Activated CD8-positive, alpha-beta memory T cell treated with anti-CD3 and anti-CD28 coated beads, Interleukin-2, amount 50 U/mL, for 48 hours (primary cell): Measurements from ENCODE around the gene STX18.

Experiments
- DNase-seq: peaks from one replicate; pipeline ENCODE4 v3.0.0-alpha.2; 2020

The STX18 gene

DNA sequence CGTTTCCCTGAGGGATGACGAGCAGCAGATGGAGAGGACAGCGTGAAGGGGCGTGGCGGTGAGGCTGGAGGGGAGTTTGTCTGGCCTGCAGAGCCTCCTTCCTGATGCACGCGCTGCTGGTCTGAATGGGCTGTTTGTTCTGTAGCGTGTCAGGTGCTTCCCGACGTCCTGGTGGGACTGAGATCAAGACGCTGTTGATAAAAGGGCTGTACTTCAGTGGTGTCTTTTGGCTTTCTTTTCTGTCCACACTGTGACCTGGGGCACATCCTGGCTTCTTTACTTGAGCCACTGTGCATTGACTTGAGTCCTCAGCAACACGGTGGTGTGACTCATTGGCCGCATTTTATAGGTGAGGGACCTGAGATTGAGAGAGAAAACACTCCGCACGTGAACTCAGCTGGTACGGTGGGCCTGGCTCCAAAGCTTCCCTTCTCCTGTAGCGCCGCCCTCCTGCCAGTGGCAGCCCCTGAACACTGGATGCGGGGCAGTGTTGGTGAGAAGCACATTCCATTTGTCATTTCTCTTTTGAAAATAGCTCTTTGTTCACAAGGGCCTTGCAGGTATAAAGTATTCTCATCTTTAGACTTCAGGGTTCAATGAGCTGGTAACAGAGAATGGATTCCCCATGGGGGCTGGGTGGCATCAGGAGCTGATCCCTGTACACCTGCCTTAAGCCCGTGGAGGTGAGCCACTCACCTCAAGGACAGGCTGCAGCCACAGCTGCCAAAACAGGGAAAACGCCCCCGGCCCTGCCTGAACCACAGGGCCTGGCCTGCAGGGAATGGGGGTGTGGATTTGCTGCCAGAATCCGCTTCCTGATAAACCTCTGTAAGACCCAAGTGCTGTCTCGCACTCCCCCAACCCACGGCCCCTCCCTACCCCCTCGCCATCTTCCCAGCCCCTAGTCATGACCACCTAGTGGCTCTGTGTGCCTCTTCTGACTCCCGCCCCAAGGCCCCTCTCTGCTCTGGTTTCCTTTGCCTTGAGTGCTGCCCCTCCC, 125.7 kb downstream of the STX18 start:
- no peak for DNase-seq

DNA sequence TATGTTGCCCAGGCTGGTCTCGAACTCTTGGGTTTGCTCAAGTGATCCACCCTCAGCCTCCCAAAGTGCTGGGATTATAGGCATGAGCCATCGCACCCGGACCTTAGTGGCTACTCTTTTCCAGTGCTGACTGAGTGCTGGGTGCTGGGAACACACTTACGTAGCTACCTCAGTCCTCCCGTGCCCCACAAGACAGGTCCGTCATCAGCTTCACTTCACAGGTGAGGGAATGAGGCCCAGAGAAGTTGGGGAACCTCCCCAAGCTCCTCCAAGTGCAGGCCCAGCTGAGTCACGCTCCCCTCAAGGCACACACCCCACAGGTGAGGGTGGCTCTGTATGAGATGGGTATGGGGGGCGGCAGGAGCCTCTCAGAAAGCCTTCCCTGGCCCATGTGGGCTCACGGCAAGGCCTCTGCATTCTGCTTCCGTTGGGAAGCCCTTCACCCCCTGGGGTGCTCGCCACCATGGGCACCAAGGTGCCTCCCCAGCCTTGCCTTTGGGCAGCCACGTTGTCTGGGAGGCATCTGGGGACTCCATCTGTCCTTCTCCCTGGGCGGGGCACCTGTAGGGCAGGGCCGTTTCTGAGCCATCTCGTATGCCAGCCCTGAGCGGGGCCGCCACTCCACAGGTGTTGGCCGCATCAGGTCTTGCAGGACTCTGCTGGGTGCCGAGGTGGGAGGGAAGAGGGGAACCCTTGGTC, 126.6 kb downstream of the STX18 start:
- no peak for DNase-seq

GRCh38 chr4:4413806-4414205, 128.0 kb downstream of the STX18 start:
- no peak for DNase-seq

DNA sequence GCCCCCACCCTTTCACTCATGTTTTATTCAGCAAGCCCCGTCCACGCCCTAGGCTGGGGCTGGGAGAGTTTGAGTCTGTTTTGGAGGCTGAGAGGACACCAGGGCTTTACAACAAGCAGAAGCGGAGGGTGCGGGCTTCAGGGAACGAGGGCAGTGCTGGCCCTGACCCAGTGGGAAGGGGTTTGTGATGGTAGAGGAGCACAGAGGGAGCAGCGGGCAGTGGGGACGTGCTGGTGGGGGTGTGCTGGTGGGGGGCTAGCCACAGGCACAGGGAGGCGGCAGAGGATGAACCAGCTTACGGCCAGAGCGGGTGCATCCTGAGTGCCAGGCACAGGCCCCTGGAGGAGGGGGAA, 128.5 kb downstream of the STX18 start:
- DNase-seq, result no peak

- no peak for DNase-seq
Observed at GRCh38 chr4:4412641-4413372, 129.0 kb downstream of the STX18 start.

DNA sequence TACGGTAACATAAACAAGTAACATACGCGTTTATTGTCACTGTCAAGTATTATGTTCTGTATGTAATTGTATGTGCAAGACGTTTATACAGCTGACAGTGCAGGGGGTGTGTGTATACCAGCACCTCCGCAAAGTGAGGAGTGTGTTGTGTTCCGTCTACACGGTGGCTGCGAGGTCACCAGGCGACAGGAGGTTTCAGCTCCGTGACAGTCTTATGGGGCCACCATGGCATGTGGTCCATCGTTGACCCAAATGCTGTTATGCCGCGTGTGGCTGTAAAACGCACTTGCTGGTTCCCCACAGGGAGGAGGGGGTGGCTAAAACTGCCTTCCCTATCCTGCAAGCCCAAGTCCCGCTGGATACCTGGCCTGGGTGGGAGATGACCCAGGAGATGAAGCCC, 129.9 kb downstream of the STX18 start:
- no peak for DNase-seq

DNA sequence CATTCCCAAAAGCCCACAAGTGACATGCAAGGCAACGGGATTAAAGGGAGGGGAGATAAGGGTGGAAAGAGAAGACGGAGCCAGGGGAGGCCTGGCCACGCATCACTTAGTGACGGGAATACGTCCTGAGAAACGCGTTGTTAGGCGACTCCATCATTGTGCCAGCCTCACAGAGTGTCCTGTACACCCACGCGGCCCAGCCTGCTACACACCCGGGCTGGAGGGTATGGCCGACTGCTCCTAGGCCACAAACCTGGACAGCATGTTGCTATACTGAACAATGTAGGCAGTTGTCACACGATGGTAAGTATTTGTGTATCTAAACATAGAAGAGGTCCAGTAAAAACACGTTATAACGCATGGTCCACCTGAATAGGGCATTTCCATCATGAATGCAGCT, 131.6 kb downstream of the STX18 start:
- DNase-seq, result no peak

- no peak for DNase-seq
Observed at GRCh38 chr4:4409416-4410115, 132.3 kb downstream of the STX18 start.

GRCh38 chr4:4408576-4409335, 133.1 kb downstream of the STX18 start:
- DNase-seq, result no peak

DNA sequence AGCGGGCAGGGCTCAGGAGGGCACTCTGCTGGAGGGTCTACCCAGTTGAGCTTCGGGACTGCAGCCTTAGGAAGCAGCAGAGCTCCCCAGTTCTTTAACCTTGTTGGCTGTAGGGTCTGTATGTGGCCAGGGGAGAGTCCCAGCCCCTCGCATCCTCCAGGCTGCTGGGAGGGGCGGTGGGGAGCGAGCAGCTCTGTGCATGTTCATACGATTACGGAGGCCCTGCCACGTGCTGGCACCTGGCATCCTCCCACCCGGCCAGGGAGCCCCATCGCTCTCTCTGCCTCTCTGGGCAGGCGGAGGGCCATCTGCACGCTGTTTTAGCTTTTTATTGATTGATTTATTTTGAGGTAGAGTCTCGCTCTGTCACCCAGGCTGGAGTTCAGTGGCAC, 133.7 kb downstream of the STX18 start:
- DNase-seq, result no peak

GRCh38 chr4:4407299-4408131, 134.3 kb downstream of the STX18 start:
- DNase-seq, result no peak

DNA sequence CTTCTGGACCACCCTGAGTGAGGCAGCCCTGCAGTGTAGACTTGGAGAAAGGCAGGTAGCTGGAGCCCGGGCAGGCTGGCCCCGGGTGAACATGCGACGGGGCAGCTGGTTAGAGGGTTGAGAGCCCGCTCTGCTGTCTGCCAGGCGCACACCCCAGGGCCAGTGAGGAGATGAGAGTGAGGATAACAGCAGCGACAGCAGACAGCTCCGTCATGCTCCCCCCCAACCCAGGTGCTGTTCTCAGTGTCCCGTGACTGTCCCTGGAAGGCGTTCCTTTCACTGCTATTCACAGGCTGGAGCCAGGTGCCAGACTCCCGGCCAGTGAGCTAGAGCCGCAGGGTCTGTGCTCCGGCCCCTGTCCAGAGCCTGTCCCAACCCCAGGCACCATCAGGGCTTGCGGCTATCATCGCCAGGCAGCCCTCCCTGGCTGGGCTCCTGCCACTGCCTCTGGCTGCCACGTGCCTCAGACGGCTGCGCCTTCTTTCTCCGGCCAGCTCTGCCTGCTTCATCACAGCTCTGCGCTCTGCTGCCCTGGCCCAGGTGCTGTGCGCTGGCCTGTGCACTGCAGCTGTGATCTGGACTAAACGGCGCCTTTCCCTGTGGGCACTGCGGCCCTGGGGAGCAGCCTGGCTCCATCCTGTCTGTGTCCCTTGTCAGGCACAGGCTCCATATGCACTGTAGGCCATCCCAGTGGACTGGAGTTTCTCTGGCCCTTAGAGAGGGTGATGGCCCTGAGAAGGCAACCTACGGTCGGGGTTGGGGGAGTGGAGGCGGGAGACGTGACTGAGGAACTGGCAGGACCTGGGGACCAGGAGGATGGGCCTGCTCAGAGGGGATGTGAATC, 135.2 kb downstream of the STX18 start:
- DNase-seq, result no peak

- no peak for DNase-seq
Observed at GRCh38 chr4:4405358-4405962, 136.4 kb downstream of the STX18 start.

GRCh38 chr4:4402966-4403365, 138.9 kb downstream of the STX18 start:
- DNase-seq, result no peak

- no peak for DNase-seq
Observed at GRCh38 chr4:4401036-4401435, 140.8 kb downstream of the STX18 start.

DNA sequence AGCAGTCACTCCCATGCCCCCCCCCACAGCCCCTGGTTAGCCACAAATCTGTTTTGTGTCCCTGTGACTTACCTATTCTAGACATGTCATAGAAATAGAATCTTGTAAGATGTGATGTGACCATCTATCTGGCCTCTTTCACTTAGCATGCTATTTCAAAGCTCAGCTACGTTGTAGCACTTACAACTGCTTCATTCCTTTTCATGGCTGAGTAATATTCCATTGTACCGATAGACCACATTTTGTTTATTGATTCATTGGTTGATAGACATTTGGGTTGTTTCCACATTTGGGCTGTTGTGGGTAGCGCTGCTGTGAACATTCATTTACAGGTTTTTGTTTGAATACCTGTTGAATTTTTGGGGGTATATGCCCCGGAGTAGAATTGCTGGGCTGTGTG, 143.4 kb downstream of the STX18 start:
- no peak for DNase-seq

GRCh38 chr4:4397441-4397819, 144.4 kb downstream of the STX18 start:
- DNase-seq, result no peak

DNA sequence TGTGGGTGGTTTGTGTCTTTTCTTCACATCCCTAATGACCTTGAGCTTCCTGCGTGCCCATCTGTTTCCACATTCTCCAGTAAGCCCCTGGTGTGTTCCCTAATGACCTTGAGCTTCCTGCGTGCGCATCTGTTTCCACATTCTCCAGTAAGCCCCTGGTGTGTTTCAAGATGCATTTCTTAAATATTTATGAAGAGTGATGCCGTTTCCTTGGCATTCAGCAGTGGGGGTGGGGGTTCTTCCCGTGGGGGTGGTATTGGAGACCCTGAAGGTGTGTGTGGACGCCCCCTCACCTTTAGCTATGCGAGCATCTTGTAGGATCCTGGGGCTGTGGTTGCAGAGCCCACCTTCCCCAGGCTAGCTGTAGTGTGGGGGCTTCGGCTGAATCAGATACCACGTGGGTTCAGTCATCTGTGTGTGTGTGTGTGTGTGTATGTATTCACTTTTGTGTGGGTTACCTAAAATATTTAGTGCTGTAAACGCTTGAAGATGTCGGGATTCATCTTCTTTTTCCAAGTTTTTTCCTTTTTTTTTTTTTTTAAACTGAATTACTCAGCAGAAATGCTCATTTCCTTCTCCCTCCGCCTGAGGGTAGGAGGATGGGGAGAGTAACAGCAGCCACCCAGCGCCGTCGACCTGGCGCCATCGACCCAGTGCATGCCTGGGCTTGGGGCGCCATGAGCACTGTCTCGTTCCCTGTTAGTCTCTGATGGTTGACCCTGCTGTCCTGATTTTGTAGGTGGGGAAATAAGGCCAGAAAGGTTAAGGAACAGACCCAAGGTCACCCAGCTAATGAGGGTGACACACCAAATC, 145.0 kb downstream of the STX18 start:
- no peak for DNase-seq
